HG02610 (cell line): ENCODE results near the gene DNTTIP2.

Source experiments
- ATAC-seq: cut with Tn5 transposase; IDR thresholded peaks from one replicate; pipeline ENCODE4 v1.9.1; 2021; ENCODE audit warnings: mild to moderate bottlenecking, moderate library complexity; ENCODE audit not compliant: unreplicated experiment

Gene DNTTIP2

GRCh38 chr1:93816970-93817678 is 61.9 kb downstream of the DNTTIP2 start:
- no peak for ATAC-seq
